Hematopoietic multipotent progenitor cell treated with erythropoietin and hydrocortisone succinate and interleukin-3 and kit ligand, for 6 days (in vitro differentiated cells): ENCODE measurements around the gene CLCN5.
"Not testable (repeated sequence)": the region's sequence is repeated elsewhere in the genome, so short reads cannot be mapped to it uniquely, and the experiment has no call there.

Source experiments
- DNase-seq: peaks from one replicate; pipeline ENCODE4 v3.0.0-alpha.2; 2015

Gene CLCN5

GRCh38 chrX:49999087-49999486 is 76.7 kb downstream of the CLCN5 start:
- no peak for DNase-seq

GRCh38 chrX:50000937-50001542 is 78.6 kb downstream of the CLCN5 start:
- no peak for DNase-seq

GRCh38 chrX:50002067-50002714 is 79.8 kb downstream of the CLCN5 start:
- DNase-seq = peak; percentile 21

GRCh38 chrX:50003467-50003866 is 81.1 kb downstream of the CLCN5 start:
- no peak for DNase-seq

GRCh38 chrX:50003927-50004326 is 81.5 kb downstream of the CLCN5 start:
- no peak for DNase-seq

GRCh38 chrX:50025591-50025990 is 103.2 kb downstream of the CLCN5 start:
- not testable (repeated sequence) for DNase-seq

- DNase-seq = no peak
These were observed 112.7 kb downstream of the CLCN5 start for GRCh38 chrX:50035126-50035525.

GRCh38 chrX:50036426-50036825 is 114.0 kb downstream of the CLCN5 start:
- no peak for DNase-seq

GRCh38 chrX:50045823-50046222 is 123.4 kb downstream of the CLCN5 start:
- no peak for DNase-seq

- DNase-seq = no peak
These were observed 126.8 kb downstream of the CLCN5 start for GRCh38 chrX:50049228-50049627.

- no peak for DNase-seq
These were observed 131.8 kb downstream of the CLCN5 start for GRCh38 chrX:50054147-50054546.

GRCh38 chrX:50066318-50066937 is 144.0 kb downstream of the CLCN5 start:
- DNase-seq = no peak

- DNase-seq = no peak
These were observed 145.3 kb downstream of the CLCN5 start for GRCh38 chrX:50067435-50068284.

GRCh38 chrX:50068285-50068563 is 145.8 kb downstream of the CLCN5 start:
- no peak for DNase-seq

GRCh38 chrX:50068893-50069292 is 146.5 kb downstream of the CLCN5 start:
- no peak for DNase-seq

GRCh38 chrX:50071494-50071893 is 149.1 kb downstream of the CLCN5 start:
- DNase-seq = no peak

GRCh38 chrX:50072110-50072509 is 149.7 kb downstream of the CLCN5 start:
- peak; percentile 20 for DNase-seq

GRCh38 chrX:50073601-50074000 is 151.2 kb downstream of the CLCN5 start:
- DNase-seq = no peak

- DNase-seq = peak; percentile 26
These were observed 153.4 kb downstream of the CLCN5 start for GRCh38 chrX:50075630-50076339.

GRCh38 chrX:50081282-50081889 is 159.0 kb downstream of the CLCN5 start:
- DNase-seq = peak; percentile 42

GRCh38 chrX:50082741-50083140 is 160.3 kb downstream of the CLCN5 start:
- DNase-seq = no peak

GRCh38 chrX:50088645-50089044 is 166.2 kb downstream of the CLCN5 start:
- DNase-seq = no peak

- no peak for DNase-seq
These were observed 171.2 kb downstream of the CLCN5 start for GRCh38 chrX:50093625-50094024.
